Measurements from ENCODE around the gene ZNF232.
"Not testable (repeated sequence)": the region's sequence is repeated elsewhere in the genome, so short reads cannot be mapped to it uniquely, and the experiment has no call there.

Gene ZNF232

DNA sequence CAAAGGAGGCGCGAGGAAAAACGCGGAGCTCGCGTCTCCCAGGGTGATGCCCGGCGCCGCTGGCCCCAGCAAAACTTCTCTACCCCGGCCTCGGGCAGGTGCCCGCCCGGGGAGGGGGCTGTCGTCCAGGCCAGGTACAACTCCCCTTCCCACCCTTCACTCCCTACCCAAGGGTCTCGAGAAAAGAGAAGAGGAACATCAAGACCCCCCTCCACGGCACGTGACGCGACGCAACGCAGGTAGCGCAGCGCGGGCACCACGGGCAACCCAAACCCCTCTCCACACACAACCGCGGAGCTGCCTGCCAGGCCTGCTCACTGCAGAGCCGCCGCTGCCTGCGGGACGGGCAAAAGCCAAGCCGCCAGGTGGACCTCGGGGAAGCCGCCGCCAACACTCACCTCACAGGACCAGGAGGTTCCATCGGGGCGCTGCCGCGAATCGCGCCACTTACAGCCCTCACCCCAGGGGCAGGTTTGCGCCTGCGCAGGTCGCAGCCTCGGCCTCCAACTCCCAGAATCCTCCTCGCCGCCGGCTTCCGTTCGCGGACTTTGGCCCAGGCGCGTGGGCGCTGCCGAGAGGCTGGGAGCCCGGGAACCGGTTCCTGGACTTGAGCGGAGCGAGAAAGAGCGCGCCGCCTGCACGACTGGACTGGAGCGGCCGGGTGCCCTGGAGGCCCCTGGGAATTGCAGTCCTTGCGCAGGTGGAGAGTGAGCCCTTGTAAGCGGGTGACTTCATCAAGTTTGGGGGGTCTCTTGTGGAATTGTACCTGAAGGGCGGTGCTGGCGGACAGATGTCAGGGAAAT, at the start of gene ZNF232:
ZNF232 (minus strand) TSS at position 477 of the 803 bp plus-strand sequence; CDS start at position 421, 56 bp downstream.
- TF ChIP-seq, protein P1, sequence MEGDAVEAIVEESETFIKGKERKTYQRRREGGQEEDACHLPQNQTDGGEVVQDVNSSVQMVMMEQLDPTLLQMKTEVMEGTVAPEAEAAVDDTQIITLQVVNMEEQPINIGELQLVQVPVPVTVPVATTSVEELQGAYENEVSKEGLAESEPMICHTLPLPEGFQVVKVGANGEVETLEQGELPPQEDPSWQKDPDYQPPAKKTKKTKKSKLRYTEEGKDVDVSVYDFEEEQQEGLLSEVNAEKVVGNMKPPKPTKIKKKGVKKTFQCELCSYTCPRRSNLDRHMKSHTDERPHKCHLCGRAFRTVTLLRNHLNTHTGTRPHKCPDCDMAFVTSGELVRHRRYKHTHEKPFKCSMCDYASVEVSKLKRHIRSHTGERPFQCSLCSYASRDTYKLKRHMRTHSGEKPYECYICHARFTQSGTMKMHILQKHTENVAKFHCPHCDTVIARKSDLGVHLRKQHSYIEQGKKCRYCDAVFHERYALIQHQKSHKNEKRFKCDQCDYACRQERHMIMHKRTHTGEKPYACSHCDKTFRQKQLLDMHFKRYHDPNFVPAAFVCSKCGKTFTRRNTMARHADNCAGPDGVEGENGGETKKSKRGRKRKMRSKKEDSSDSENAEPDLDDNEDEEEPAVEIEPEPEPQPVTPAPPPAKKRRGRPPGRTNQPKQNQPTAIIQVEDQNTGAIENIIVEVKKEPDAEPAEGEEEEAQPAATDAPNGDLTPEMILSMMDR (IDR thresholded peaks at IDR 0.05; ENCODE audit: extremely low read depth, missing control alignments) = no peak
- peak; percentile 97 for DNase-seq (ENCODE audit: low spot score)

DNA sequence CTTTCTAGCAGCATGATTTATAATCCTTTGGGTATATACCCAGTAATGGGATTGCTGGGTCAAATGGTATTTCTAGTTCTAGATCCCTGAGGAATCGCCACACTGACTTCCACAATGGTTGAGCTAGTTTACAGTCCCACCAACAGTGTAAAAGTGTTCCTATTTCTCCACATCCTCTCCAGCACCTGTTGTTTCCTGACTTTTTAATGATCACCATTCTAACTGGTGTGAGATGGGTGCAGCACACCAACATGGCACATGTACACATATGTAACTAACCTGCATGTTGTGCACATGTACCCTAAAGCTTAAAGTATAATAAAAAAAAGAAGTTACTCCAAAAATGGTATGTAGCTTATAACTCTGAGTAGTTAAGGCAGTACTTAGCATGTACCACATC, 49.0 kb upstream of the ZNF232 start:
- DNase-seq (ENCODE audit: low spot score) = not testable (repeated sequence)

DNA sequence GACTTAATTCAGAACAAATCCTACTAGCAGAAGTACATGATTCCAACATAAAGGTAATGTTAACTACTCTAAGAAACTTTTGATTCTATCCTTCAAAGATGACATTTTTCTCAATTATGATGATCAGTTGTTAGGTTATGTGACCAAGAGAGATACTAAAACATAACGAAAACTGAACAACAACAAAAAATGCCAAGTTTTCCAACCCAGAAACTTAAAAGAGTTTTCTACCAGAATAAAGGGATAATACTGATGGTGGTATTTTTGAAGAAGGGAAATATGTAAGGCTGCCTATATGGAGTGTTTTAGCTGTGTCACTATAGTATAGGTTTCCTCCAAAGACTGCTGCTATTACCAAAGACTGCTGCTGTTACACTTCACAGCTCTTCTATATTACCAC, 34.4 kb upstream of the ZNF232 start:
- DNase-seq (ENCODE audit: low spot score) = not testable (repeated sequence)

DNA sequence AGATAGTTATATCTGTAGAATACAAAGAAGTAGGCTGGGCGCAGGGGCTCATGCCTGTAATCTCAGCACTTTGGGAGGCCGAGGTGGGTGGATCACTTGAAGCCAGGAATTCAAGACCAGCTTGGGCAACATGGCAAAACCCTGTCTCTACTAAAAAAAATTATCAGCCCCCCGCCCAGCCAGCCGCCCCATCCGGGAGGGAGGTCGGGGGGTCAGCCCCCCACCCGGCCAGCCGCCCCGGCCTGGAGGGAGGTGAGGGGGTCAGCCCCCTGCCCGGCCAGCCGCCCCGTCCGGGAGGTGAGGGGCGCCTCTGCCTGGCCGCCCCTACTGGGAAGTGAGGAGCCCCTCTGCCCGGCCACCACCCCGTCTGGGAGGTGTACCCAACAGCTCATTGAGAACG, 31.2 kb upstream of the ZNF232 start:
- not testable (repeated sequence) for DNase-seq (ENCODE audit: low spot score)

DNA sequence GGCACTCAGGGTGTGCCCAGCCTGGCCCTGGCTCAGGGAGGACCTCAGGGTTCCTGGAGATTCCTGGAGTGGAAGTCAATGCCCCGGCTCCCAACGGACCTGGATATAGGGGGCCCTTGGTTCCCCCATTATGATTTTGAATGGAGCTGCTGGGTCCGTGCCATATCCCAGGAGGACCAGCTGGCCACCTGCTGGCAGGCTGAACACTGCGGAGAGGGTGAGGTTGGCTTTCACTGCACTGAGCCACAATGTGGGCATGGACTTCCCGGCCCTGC, 27.7 kb upstream of the ZNF232 start:
- TF ChIP-seq, protein P1 (IDR thresholded peaks at IDR 0.05; ENCODE audit: extremely low read depth, missing control alignments) = no peak
- no peak for DNase-seq (ENCODE audit: low spot score)

DNA sequence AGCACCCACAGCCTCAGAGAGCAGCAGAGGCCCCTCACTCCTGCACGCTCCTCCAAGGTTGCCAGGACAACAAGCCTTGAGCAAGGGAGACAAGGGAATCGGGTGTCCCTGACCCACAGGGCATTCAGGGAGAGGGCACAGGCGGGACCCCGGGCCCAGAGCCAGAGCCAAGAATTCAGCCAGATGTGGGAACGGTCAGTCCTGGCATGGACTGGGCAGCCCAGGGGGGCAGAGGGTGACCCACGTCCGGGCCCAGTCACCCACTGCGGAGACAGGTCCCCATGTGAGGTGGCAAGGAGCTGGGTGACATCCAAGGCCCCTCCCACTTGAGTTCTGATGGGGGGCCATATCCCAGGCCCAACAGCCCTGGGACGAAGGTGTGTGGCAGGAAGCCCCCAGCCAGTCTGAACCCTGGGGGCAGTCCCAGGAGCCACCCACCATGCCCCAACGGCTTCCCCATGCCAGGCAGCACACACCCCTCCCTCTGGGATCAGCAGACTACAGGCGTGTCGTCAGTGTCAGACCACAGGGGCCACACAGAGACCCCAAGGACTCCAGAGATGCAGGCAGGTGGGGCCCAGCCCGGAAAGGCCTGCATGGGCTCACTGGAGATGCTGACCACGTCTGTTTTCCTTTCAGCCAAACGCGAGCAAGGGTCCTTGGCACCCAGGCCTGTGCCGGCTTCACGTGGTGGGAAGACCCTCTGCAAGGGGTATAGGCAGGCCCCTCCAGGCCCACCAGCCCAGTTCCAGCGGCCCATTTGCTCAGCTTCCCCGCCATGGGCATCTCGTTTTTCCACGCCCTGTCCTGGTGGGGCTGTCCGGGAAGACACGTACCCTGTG, 27.2 kb upstream of the ZNF232 start:
- no peak for DNase-seq (ENCODE audit: low spot score)
- TF ChIP-seq, protein P1 (IDR thresholded peaks at IDR 0.05; ENCODE audit: extremely low read depth, missing control alignments) = no peak

DNA sequence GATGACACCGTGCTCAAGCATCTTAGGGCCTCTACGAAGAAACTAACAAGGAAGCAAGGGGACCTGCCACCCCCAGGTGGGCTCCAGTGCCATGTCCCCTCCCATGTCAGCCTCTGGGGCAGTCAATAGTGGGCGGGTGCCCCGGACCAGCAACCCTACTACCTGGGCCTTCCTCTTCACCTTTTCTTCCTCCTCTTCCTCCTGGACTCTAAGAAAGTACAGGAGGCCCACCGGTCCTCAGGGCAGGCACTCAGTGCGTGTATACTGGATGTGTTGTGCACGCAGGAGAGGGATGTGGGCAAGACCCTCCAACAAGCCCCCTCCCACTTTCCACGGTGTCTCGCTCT, 26.5 kb upstream of the ZNF232 start:
- DNase-seq (ENCODE audit: low spot score) = not testable (repeated sequence)

DNA sequence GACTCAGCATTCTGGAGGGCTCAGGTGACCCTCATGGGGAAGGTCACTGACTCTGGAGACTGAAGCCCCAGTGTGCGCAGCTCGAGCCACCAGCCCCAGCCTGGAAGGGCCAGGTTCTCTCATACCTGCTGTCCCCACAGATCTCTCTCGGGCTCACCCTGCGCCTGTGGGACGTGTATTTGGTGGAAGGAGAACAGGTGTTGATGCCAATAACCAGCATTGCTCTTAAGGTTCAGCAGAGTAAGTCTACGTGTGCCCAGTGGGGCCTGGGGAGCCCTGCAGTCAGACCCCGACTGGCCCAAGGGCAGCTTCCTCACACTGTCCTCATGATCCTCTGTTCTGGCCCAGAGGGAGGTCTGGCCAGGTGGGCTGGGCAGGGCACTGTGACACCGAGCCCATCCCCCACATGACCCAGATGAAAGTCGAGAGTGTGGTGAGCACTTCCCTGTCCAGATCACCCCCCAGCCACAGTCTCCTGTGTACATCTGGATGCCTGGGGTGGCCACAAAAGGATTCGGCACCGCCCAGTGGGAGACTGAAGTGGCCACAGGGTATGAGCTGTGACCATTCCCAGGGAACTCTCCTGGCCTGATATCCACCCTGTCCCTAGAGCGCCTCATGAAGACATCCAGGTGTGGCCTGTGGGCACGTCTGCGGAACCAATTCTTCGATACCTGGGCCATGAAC, 26.0 kb upstream of the ZNF232 start:
- DNase-seq (ENCODE audit: low spot score) = not testable (repeated sequence)

DNA sequence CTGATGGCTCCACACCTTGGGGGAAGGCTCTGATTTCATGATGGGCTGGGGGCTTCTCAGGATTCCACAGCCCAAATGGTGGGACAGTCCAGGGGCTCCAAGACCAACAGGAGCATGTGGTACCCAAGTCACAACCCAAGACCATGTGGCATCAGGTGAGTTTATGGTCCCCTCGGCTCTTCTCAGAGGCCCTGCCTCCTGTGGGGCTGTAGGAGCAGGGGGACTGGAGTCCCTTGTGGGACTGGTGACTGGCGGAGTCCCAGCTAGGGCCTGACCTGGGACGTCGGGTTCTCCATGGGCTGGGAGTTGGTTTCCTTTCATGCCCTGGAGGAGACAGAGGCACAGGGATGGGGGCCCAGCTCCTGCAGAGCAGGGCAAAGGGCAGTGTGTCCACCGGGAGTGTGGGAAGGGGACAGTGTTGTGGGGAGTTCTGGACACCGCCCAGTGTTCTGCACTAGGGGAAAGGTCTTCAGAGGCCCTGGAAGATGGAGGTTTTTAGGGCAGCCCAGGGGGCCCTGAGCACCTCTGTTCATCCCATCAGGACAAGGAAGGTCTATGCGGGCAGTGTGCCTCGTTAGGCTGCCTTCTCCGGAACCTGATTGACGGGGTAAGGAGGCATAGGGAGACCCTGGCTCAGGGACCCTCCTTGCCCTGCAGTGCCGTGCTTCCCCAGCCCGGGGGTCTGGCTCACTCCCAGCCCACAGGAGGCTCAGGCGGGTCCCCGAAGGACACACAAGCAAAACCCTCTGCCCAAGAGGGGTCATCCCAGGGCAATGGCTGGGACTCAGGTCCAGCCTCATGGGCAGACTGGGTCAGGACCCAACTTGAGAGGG, 25.1 kb upstream of the ZNF232 start:
- not testable (repeated sequence) for DNase-seq (ENCODE audit: low spot score)

DNA sequence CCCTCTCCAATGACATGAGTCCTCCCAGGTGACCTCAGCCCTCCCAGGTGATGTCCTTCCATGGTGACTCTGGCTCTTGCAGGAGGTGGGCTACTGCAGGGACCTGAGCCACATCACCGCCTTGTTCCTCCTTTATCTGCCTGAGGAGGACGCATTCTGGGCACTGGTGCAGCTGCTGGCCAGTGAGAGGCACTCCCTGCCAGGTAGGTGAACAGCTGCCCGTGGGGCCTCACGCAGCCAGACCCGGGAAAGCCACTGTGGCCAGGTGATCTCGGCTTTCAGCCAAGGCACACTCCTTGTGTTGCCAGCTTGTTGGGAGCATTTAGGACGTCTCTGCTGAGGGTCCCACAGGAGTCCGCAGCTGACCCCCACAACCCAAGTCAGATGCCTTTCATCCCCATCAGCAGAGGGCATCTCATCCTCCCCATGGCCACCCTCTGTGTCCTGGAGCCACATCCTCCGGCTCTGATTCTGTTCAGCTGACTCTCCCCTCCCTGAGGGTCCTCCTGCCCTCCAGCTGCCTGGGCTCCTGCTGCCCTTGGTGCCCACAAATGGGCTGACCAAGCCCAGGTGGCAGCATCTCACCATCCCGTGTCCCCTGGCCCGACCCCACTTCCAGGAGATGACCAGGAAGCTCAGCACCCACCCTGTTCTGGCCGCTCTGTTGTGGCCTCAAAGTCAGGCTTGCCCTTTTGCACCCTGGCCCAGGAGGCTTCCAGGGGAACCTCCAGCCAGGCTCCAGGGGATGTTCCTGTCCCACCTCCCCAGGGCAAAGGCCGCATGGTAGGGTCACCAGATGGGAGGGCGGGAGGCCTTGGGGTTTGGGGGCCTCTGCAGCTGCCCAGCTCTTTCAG, 24.3 kb upstream of the ZNF232 start:
- TF ChIP-seq, protein P1 (IDR thresholded peaks at IDR 0.05; ENCODE audit: extremely low read depth, missing control alignments) = no peak
- DNase-seq (ENCODE audit: low spot score) = no peak

DNA sequence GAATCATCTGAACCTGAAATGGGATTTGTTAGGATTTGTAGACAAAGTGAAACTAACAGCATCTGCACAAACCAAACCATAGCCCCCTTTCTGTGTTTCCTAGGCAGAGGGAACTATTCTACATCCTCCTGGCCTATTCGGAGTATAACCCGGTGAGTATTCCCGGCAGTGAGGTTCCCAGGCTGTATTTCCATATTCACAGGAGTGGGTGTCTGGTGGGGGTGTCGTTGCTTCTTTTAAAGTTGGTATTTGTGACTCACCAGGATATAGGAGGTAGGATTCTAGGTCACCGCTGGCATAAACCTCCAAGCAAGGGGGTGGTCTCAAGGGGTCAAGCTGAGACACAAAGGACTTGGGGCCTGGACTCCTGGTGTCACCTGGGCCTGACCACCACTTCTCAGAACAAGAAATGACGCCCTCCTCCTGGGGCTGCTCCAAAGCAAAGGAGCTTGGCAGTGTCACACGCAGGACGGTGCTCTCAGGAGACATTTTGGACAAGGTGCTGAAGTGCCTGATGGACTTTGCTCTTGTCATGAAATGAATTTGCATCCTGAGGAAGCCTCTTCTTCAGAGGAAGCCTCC, 23.5 kb upstream of the ZNF232 start:
- DNase-seq (ENCODE audit: low spot score) = not testable (repeated sequence)

DNA sequence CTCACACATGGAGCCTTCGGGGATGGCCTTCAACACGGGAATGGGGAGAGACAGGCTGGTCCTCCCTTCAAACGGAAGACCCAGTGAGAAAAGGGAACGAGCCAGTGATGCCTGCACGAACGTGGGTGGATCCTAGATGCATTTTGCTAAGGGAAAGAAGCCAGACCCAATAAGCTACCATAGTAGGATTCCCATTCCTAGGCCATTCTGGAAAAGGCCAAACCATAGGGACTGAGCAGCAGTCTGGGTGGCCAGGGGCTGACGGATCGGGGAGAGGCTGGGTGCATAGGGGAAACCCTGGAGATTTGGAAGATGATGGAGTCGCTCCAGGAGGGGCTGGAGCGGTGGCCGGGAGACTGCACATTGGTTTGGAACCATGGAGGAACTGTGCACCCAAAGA, 22.9 kb upstream of the ZNF232 start:
- DNase-seq (ENCODE audit: low spot score) = not testable (repeated sequence)

DNA sequence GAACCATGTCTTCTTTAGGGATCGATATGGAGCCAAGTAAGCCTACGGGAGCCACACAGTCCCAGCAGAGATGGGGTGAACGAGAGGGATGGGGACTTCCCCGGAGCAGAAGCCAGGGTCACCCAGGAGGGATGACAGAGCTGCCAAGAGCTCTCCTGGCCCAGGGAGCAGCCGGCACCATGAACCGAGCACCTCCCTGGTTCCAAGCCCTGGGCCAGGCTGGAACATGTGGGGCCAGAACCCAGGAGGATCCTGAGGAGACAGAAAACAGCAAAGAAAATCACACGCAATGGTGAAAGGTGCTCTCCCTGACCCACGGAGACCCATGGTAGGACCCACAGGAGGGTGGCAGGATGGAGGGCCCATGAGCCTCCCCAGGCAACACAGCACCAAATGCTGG, 22.3 kb upstream of the ZNF232 start:
- not testable (repeated sequence) for DNase-seq (ENCODE audit: low spot score)
